ENCODE measurements around the gene USP8. TPM values are rescaled to one million over a fixed set of nuclear protein-coding genes. Genes with fewer than 3 reads are reported as not detected.
"Not testable (repeated sequence)": the region's sequence is repeated elsewhere in the genome, so short reads cannot be mapped to it uniquely, and the experiment has no call there.

The USP8 gene
- total and polyA plus RNA-seq, 2 donors (not counting 1 experiment from before 2014, with no cell fraction given) = 25.7 to 126 TPM

- Histone ChIP-seq H3K36me3 (replicated peaks in 1 of 2; ENCODE audit: control extremely low read depth in 1 of 2, control insufficient read depth in 1 of 2, extremely low read depth in 1 of 2, insufficient read depth in 2 of 2, low read length in 1 of 2) (peaks cover 20 to 49% of the 10 kb centered on the region in 2 experiments), H3K9ac (ENCODE audit: low read length) (no peak overlapping the region), H3K27me3 (replicated peaks in 1 of 4; ENCODE audit: control extremely low read depth in 1 of 4, control insufficient read depth in 3 of 4, insufficient read depth in 4 of 4, low read length in 3 of 4) (no peaks in the 10 kb centered on the region), H3K4me1 (ENCODE audit: control insufficient read depth in 2 of 2, insufficient read depth in 2 of 2, low read length in 2 of 2) (peaks cover 4 to 7% of the 10 kb centered on the region in 2 donors), H4K20me1 (ENCODE audit: control insufficient read depth, insufficient read depth, low read length, poor library complexity, severe bottlenecking) (no peaks in the 10 kb centered on the region), H3K4me3 (ENCODE audit: control extremely low read depth in 1 of 5, extremely low read depth in 1 of 5, insufficient read depth in 1 of 5, low read depth in 2 of 5, low read length in 4 of 5) (no peak overlapping the region), H3K4me2 (replicated peaks; ENCODE audit: low read depth, low read length, poor library complexity, severe bottlenecking) (no peak overlapping the region), H2AFZ (ENCODE audit: insufficient read depth, low read depth, low read length, poor library complexity, severe bottlenecking) (no peak overlapping the region), H3K9me3 (ENCODE audit: control extremely low read depth in 1 of 3, control insufficient read depth in 2 of 3, insufficient read depth in 1 of 3, low read length in 2 of 3) (no peaks in the 10 kb centered on the region), H3K79me2 (ENCODE audit: control insufficient read depth, insufficient read depth, low read length) (no peaks in the 10 kb centered on the region), H3K27ac (ENCODE audit: low read length in 2 of 2) (no peak overlapping the region)
- no peak for DNase-seq
- intact Hi-C loops (cut with micrococcal nuclease) = no loop called here
- POLR2A ChIA-PET = no interaction called here
- no peak for TF ChIP-seq EZH2 (IDR thresholded peaks at IDR 0.05; ENCODE audit: borderline replicate concordance, insufficient read depth, low read depth, low read length, poor library complexity, severe bottlenecking)
- TF ChIP-seq CTCF (IDR thresholded peaks at IDR 0.05) = no peak
- CTCF ChIA-PET = interaction anchor here (0.6 kb wide), 1 partner anchor 38 kb away, joined by 4 read pairs; no protein-coding TSS in a partner anchor
- 100% methylated on average over 3 of the region's 4 CpGs for WGBS (ENCODE audit: insufficient coverage)
- Mint-ChIP-seq H3K4me1 (peaks cover 8% of the 10 kb centered on the region), H3K27ac (no peak overlapping the region), H3K4me3 (no peak overlapping the region), H3K9me3 (ENCODE audit: insufficient read depth) (no peaks in the 10 kb centered on the region), H3K27me3 (no peaks in the 10 kb centered on the region)
- ATAC-seq (ENCODE audit: low read depth) = no peak
Measured at GRCh38 chr15:50501815-50502214, 77.6 kb downstream of the USP8 start.

- H3K9me3 Mint-ChIP-seq (ENCODE audit: insufficient read depth) = no peaks in the 10 kb centered on the region
- no peak for DNase-seq
- H4K20me1 ChIP-seq (ENCODE audit: control insufficient read depth, insufficient read depth, low read length, poor library complexity, severe bottlenecking) = no peaks in the 10 kb centered on the region
- H3K4me1 Mint-ChIP-seq = peaks cover 8% of the 10 kb centered on the region
- CTCF ChIA-PET = no interaction called here
- peaks cover 14 to 41% of the 10 kb centered on the region in 2 experiments for H3K36me3 ChIP-seq (replicated peaks in 1 of 2; ENCODE audit: control extremely low read depth in 1 of 2, control insufficient read depth in 1 of 2, extremely low read depth in 1 of 2, insufficient read depth in 2 of 2, low read length in 1 of 2)
- no peaks in the 10 kb centered on the region for H3K27me3 Mint-ChIP-seq
- POLR2A ChIA-PET = no interaction called here
- no peak overlapping the region for H3K4me2 ChIP-seq (replicated peaks; ENCODE audit: low read depth, low read length, poor library complexity, severe bottlenecking)
- H3K4me3 ChIP-seq (ENCODE audit: control extremely low read depth in 1 of 5, extremely low read depth in 1 of 5, insufficient read depth in 1 of 5, low read depth in 2 of 5, low read length in 4 of 5) = no peak overlapping the region
- no peaks in the 10 kb centered on the region for H3K27me3 ChIP-seq (replicated peaks in 1 of 4; ENCODE audit: control extremely low read depth in 1 of 4, control insufficient read depth in 3 of 4, insufficient read depth in 4 of 4, low read length in 3 of 4)
- H3K4me1 ChIP-seq (ENCODE audit: control insufficient read depth in 2 of 2, insufficient read depth in 2 of 2, low read length in 2 of 2) = peaks cover 4 to 7% of the 10 kb centered on the region in 2 donors
- no peak overlapping the region for H3K4me3 Mint-ChIP-seq
- no peak for TF ChIP-seq CTCF (IDR thresholded peaks at IDR 0.05)
- no peak for TF ChIP-seq EZH2 (IDR thresholded peaks at IDR 0.05; ENCODE audit: borderline replicate concordance, insufficient read depth, low read depth, low read length, poor library complexity, severe bottlenecking)
- no peak overlapping the region for H3K27ac ChIP-seq (ENCODE audit: low read length in 2 of 2)
- no peaks in the 10 kb centered on the region for H3K79me2 ChIP-seq (ENCODE audit: control insufficient read depth, insufficient read depth, low read length)
- 100% methylated on average over 3 of the region's 7 CpGs for WGBS (ENCODE audit: insufficient coverage)
- H3K27ac Mint-ChIP-seq = no peak overlapping the region
- no peak overlapping the region for H3K9ac ChIP-seq (ENCODE audit: low read length)
- ATAC-seq (ENCODE audit: low read depth) = no peak
- H3K9me3 ChIP-seq (ENCODE audit: control extremely low read depth in 1 of 3, control insufficient read depth in 2 of 3, insufficient read depth in 1 of 3, low read length in 2 of 3) = no peaks in the 10 kb centered on the region
- intact Hi-C loops (cut with micrococcal nuclease) = no loop called here
- H2AFZ ChIP-seq (ENCODE audit: insufficient read depth, low read depth, low read length, poor library complexity, severe bottlenecking) = no peak overlapping the region
Measured at GRCh38 chr15:50503144-50503543, 78.9 kb downstream of the USP8 start.

- H3K9me3 ChIP-seq (ENCODE audit: control extremely low read depth in 1 of 3, control insufficient read depth in 2 of 3, insufficient read depth in 1 of 3, low read length in 2 of 3); H3K9ac ChIP-seq (ENCODE audit: low read length); H3K27me3 ChIP-seq (replicated peaks in 1 of 4; ENCODE audit: control extremely low read depth in 1 of 4, control insufficient read depth in 3 of 4, insufficient read depth in 4 of 4, low read length in 3 of 4); H3K4me1 Mint-ChIP-seq; H3K4me3 ChIP-seq (ENCODE audit: control extremely low read depth in 1 of 5, extremely low read depth in 1 of 5, insufficient read depth in 1 of 5, low read depth in 2 of 5, low read length in 4 of 5); H3K4me3 Mint-ChIP-seq; H3K79me2 ChIP-seq (ENCODE audit: control insufficient read depth, insufficient read depth, low read length); H3K27ac ChIP-seq (ENCODE audit: low read length in 2 of 2); DNase-seq; intact Hi-C loops (cut with micrococcal nuclease); H2AFZ ChIP-seq (ENCODE audit: insufficient read depth, low read depth, low read length, poor library complexity, severe bottlenecking); H3K9me3 Mint-ChIP-seq (ENCODE audit: insufficient read depth); POLR2A ChIA-PET; ATAC-seq (ENCODE audit: low read depth); H4K20me1 ChIP-seq (ENCODE audit: control insufficient read depth, insufficient read depth, low read length, poor library complexity, severe bottlenecking); H3K27me3 Mint-ChIP-seq; H3K4me2 ChIP-seq (replicated peaks; ENCODE audit: low read depth, low read length, poor library complexity, severe bottlenecking); H3K4me1 ChIP-seq (ENCODE audit: control insufficient read depth in 2 of 2, insufficient read depth in 2 of 2, low read length in 2 of 2); H3K27ac Mint-ChIP-seq: not testable (repeated sequence)
- WGBS (ENCODE audit: insufficient coverage) = 100% methylated on average over 2 of the region's 2 CpGs
- CTCF ChIA-PET = interaction anchor here (0.8 kb wide), 1 partner anchor 151 kb away, joined by 3 read pairs; the partner anchor contains the start of gene GABPB1
- H3K36me3 ChIP-seq (replicated peaks in 1 of 2; ENCODE audit: control extremely low read depth in 1 of 2, control insufficient read depth in 1 of 2, extremely low read depth in 1 of 2, insufficient read depth in 2 of 2, low read length in 1 of 2) = peaks cover 4 to 18% of the 10 kb centered on the region in 2 experiments
Measured at GRCh38 chr15:50505656-50506055, 81.5 kb downstream of the USP8 start.

All from B cell (primary cell).